Uterus (tissue), 4 donors: ENCODE measurements around the gene ZBTB20. TPM values are rescaled to one million over a fixed set of nuclear protein-coding genes. Genes with fewer than 3 reads are reported as not detected.

Source experiments
- DNase-seq, 2 donors: peaks; one replicate each; pipeline ENCODE4 v3.0.0-alpha.2; 2019 to 2020
- H3K27ac ChIP-seq, 2 donors: fragments of 200-600 bp; sonication (generic); 1 replicate in 1 of 2; 2 replicates in 1 of 2; pipeline ENCODE4 v1.5.1; 2016 to 2018
- H3K27me3 ChIP-seq, 2 donors: fragments of 200-600 bp; sonication (generic); one replicate each; pipeline ENCODE4 v1.5.1; 2018 to 2019; ENCODE audit warnings: control low read depth in 1 of 2
- H3K36me3 ChIP-seq, 2 donors: fragments of 200-600 bp; sonication (generic); one replicate each; pipeline ENCODE4 v1.5.1; 2019; ENCODE audit warnings: control low read depth in 1 of 2
- H3K4me1 ChIP-seq, 2 donors: fragments of 200-600 bp; sonication (generic); one replicate each; pipeline ENCODE4 v1.5.1; 2018 to 2019; ENCODE audit warnings: control low read depth in 1 of 2
- H3K4me3 ChIP-seq, 2 donors: fragments of 200-600 bp; sonication (generic); 1 replicate in 1 of 2; 2 replicates in 1 of 2; pipeline ENCODE4 v1.5.1; 2018 to 2019; ENCODE audit warnings: mild to moderate bottlenecking in 1 of 2
- H3K9me3 ChIP-seq, 2 donors: fragments of 200-600 bp; sonication (generic); one replicate each; pipeline ENCODE4 v1.5.1; 2019; ENCODE audit warnings: control low read depth in 1 of 2
- CTCF ChIP-seq, 4 experiments: fragments of 200-600 bp in 2 of 4; fragments of 450-650 bp in 2 of 4; sonication (generic) in 2 of 4; IDR thresholded peaks; one replicate each; pipeline ENCODE4 v1.5.1; 2016 to 2019; ENCODE audit warnings: antibody characterized with exemption in 4 of 4, mild to moderate bottlenecking in 2 of 4, moderate library complexity in 1 of 4
- POLR2A ChIP-seq, 2 donors: fragments of 450-650 bp; IDR thresholded peaks; one replicate each; pipeline ENCODE4 v1.6.1; 2016; ENCODE audit warnings: antibody characterized with exemption in 2 of 2, mild to moderate bottlenecking in 1 of 2, moderate library complexity in 1 of 2
- intact Hi-C: fragments of 100-400 bp; cut with DNase I; formaldehyde crosslinking; loops from one replicate; pipeline ENCODE4 v1.15.1; 2023; ENCODE audit warnings: low total_unique reads
- total RNA-seq, 4 donors: library from RNA; depleted of rRNA in 3 of 4; stranded (reverse); fragments of >200 nt in 3 of 4; gene quantifications; one replicate each; pipeline versions ENCODE4 v1.1.0 to v1.2.4, GENCODE V29; 2014 to 2023
- donor health status: DM: yes; HTN: yes; CAD: no.

The ZBTB20 gene
- total RNA-seq, 4 donors from 2014 or later, result 35.6 to 157 (median 85.1) TPM

GRCh38 chr3:114449271-114450007 lies 697.6 kb downstream of the ZBTB20 start:
- Histone ChIP-seq H3K4me1 (no peaks in the 10 kb centered on the region), H3K36me3 (no peaks in the 10 kb centered on the region), H3K9me3 (no peaks in the 10 kb centered on the region), H3K4me3 (peak overlapping the region in 1 of 2 donors; percentile 8), H3K27me3 (no peaks in the 10 kb centered on the region), H3K27ac (peak overlapping the region; percentile 78 to 89)
- intact Hi-C loops, result no loop called here
- no peak for DNase-seq
- TF ChIP-seq CTCF (IDR thresholded peaks at IDR 0.05), result no peak
- no peak for TF ChIP-seq POLR2A (IDR thresholded peaks at IDR 0.05)

GRCh38 chr3:114447950-114448479 lies 699.1 kb downstream of the ZBTB20 start:
- H3K27ac ChIP-seq, result peak overlapping the region; percentile 19 to 39
- no peak for DNase-seq
- no peaks in the 10 kb centered on the region for H3K36me3 ChIP-seq
- intact Hi-C loops, result no loop called here
- H3K27me3 ChIP-seq, result no peaks in the 10 kb centered on the region
- no peaks in the 10 kb centered on the region for H3K4me1 ChIP-seq
- H3K4me3 ChIP-seq, result no peak overlapping the region
- TF ChIP-seq CTCF (IDR thresholded peaks at IDR 0.05) (no peak), POLR2A (IDR thresholded peaks at IDR 0.05) (no peak)
- no peaks in the 10 kb centered on the region for H3K9me3 ChIP-seq

- no peak for DNase-seq
- no peaks in the 10 kb centered on the region for H3K27me3 ChIP-seq
- no peaks in the 10 kb centered on the region for H3K36me3 ChIP-seq
- no peaks in the 10 kb centered on the region for H3K9me3 ChIP-seq
- TF ChIP-seq POLR2A (IDR thresholded peaks at IDR 0.05) (no peak), CTCF (IDR thresholded peaks at IDR 0.05) (no peak)
- H3K4me3 ChIP-seq, result no peak overlapping the region
- no peaks in the 10 kb centered on the region for H3K4me1 ChIP-seq
- peak overlapping the region; percentile 19 to 39 for H3K27ac ChIP-seq
- intact Hi-C loops, result no loop called here
Observed at GRCh38 chr3:114447545-114447944, 699.5 kb downstream of the ZBTB20 start.

- no peaks in the 10 kb centered on the region for H3K27me3 ChIP-seq
- no peak for TF ChIP-seq CTCF (IDR thresholded peaks at IDR 0.05)
- no peak for TF ChIP-seq POLR2A (IDR thresholded peaks at IDR 0.05)
- peak; percentile 25 to 34 for DNase-seq
- no peaks in the 10 kb centered on the region for H3K4me1 ChIP-seq
- H3K27ac ChIP-seq, result peak overlapping the region in 1 of 2 donors; percentile 39
- H3K36me3 ChIP-seq, result no peaks in the 10 kb centered on the region
- no peaks in the 10 kb centered on the region for H3K9me3 ChIP-seq
- no peak overlapping the region for H3K4me3 ChIP-seq
- intact Hi-C loops, result no loop called here
Observed at GRCh38 chr3:114446600-114446999, 700.5 kb downstream of the ZBTB20 start.

- Histone ChIP-seq H3K36me3 (no peaks in the 10 kb centered on the region), H3K4me3 (no peak overlapping the region), H3K4me1 (no peaks in the 10 kb centered on the region), H3K9me3 (no peaks in the 10 kb centered on the region), H3K27ac (no peak overlapping the region), H3K27me3 (no peaks in the 10 kb centered on the region)
- TF ChIP-seq CTCF (IDR thresholded peaks at IDR 0.05) (no peak), POLR2A (IDR thresholded peaks at IDR 0.05) (no peak)
- intact Hi-C loops, result no loop called here
- DNase-seq, result no peak
Observed at GRCh38 chr3:114445233-114445632, 701.9 kb downstream of the ZBTB20 start.
